ENCODE measurements around the gene USP2. TPM values are rescaled to one million over a fixed set of nuclear protein-coding genes. Genes with fewer than 3 reads are reported as not detected.
"Not testable (repeated sequence)": the region's sequence is repeated elsewhere in the genome, so short reads cannot be mapped to it uniquely, and the experiment has no call there.

USP2 gene
- total RNA-seq, 2 donors from 2014 or later = 0.66 to 1.3 TPM

DNA sequence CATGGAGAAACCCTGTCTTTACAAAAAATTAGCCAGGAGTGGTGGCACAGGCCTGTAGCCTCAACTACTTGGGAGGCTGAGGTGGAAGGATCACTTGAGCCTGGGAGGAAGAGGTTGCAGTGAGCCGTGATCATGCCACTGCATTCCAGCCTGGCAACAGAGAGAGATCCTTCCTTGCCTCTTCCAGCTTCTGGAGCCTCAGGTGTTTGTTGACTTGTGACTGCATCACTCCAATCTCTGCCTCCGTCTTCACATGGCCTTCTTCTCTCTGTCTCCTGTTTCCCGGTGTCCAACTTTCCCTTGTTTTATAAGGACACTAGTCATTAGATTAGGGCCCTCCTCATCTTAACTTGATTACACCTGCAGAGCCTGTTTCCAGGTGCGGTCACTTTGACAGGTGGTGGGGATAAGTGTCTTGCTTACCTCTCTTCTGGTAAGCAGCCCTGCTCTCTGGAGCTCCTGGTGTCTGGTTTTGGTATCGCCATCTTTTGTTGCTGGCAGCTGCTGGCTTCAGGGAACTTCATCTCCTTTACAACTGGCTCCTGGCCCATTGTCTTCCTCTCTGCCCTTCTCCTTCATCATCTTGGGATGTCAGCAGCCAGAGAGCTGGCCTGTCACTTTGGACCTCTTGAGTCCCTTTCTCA lies 8.2 kb upstream of the USP2 start:
- DNase-seq (ENCODE audit: low spot score in 2 of 2) (no peak), ATAC-seq (no peak)
- no peaks in the 10 kb centered on the region for H3K9me3 Mint-ChIP-seq
- H3K36me3 Mint-ChIP-seq = no peaks in the 10 kb centered on the region
- peak overlapping the region in 1 of 2 donors; percentile 18 for H3K27ac Mint-ChIP-seq

DNA sequence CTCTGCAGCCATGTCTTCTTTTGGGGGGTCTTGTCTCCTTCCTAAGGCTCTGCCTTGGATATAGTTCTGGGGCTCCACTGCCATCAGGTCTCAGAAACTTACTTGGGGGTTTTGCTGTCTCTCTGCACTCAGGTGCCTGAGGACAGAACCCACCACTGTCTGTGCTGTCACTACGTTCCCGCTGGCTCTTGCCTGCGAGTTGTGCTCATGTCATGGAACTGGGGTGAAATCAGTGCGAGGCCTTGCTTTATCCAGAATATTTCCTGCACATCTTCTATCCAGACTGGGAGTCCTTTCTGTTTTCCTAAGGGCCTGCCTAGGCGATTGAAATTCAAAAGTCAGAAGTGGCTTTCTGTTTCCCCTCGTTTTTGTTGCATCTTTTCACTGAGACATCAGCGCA lies 6.6 kb upstream of the USP2 start:
- no peaks in the 10 kb centered on the region for H3K36me3 Mint-ChIP-seq
- no peaks in the 10 kb centered on the region for H3K9me3 Mint-ChIP-seq
- no peak for ATAC-seq
- H3K27ac Mint-ChIP-seq = no peak overlapping the region
- no peak for DNase-seq (ENCODE audit: low spot score in 2 of 2)

DNA sequence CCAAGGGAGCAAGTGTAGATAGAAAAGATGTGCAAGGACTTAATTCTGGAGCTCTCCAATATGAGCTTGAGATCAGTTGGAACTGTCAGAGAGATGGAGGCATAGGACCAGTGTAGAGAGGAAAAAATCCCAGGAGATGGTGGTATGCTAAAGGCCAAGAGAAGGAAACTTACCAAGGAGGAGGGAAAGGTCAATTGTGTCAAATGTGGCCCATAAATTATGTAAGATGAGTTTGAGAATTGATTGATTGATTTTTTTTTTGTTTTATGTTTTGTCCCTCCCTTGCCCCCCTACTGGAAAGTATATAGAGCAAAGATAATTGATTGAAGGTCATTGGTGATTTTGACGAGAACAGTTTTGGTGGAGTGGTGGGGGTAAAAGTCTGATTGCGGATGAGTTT lies 2.8 kb upstream of the USP2 start:
- ATAC-seq = no peak

GRCh38 chr11:119382513-119382912 lies 1.0 kb upstream of the USP2 start:
- not testable (repeated sequence) for ATAC-seq; H3K36me3 Mint-ChIP-seq; H3K27ac Mint-ChIP-seq; H3K9me3 Mint-ChIP-seq; DNase-seq (ENCODE audit: low spot score in 2 of 2)

More for the DNA sequence above, 2.8 kb upstream of the USP2 start:
- Mint-ChIP-seq H3K9me3 (no peaks in the 10 kb centered on the region), H3K36me3 (no peaks in the 10 kb centered on the region), H3K27ac (no peak overlapping the region)
- DNase-seq (ENCODE audit: low spot score in 2 of 2) = no peak

DNA sequence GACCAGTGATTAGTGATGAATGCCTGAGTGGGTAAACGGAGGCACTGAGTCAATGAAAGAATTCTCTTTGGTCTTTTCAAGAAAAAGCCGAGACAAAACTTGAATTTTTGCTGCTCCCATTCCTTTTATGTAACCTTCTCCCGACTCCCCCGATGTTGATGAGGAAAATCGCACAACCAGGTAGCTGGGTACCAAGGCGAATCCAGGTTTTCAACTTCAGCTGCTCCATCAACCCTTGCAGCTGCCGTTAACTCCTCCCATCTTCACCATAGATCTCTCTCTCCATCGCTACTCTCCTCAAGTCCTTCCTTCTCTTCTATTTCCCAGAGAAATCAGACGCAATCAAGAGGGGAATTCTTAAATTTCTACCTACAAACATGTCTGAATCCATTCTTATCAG lies 611 bp upstream of the USP2 start:
- Mint-ChIP-seq H3K27ac (no peak overlapping the region), H3K36me3 (no peaks in the 10 kb centered on the region), H3K9me3 (no peaks in the 10 kb centered on the region)
- ATAC-seq (no peak), DNase-seq (ENCODE audit: low spot score in 2 of 2) (no peak)

GRCh38 chr11:119380827-119381180 lies 686 bp downstream of the USP2 start:
- H3K27ac Mint-ChIP-seq = no peak overlapping the region
- ATAC-seq = no peak
- no peak for DNase-seq (ENCODE audit: low spot score in 2 of 2)

DNA sequence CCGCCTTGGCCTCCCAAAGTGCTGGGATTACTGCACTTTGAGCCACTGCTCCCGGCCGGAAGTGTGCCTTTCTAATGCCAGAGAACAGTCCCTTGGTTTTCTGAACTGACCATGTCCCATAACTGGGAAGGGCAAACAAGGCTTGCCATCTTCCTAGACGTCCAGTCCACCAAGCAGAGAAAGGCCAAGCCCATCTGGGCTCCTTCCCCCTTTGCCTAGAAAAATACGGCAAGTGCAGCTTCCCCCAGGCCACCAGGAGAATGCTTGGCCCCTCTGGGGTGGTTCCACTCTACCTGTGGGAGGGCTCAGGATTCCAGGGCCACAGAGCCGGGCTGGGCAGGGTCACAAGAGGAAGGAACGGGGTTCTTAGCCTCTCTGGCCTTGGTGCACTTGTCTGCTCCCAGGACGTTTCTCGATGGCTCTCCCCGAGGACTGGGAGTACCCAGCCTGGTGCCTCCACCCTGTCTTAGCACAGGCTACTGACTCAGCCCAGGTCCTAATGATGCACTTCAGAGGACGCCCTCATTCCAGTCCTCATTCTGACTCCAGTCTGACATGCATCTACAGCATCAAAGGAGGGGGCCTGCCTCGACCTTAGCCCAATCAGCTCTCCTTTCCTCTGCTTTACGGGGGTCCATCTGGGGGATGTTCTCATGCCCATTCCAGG lies 1.2 kb downstream of the USP2 start:
- no peaks in the 10 kb centered on the region for H3K9me3 Mint-ChIP-seq
- H3K27ac Mint-ChIP-seq = no peak overlapping the region
- no peaks in the 10 kb centered on the region for H3K36me3 Mint-ChIP-seq
- ATAC-seq (no peak), DNase-seq (ENCODE audit: low spot score in 2 of 2) (peak in 1 of 2 donors; percentile 51)

More at GRCh38 chr11:119380827-119381180, 686 bp downstream of the USP2 start:
- H3K9me3 Mint-ChIP-seq = no peaks in the 10 kb centered on the region
- H3K36me3 Mint-ChIP-seq = no peaks in the 10 kb centered on the region

DNA sequence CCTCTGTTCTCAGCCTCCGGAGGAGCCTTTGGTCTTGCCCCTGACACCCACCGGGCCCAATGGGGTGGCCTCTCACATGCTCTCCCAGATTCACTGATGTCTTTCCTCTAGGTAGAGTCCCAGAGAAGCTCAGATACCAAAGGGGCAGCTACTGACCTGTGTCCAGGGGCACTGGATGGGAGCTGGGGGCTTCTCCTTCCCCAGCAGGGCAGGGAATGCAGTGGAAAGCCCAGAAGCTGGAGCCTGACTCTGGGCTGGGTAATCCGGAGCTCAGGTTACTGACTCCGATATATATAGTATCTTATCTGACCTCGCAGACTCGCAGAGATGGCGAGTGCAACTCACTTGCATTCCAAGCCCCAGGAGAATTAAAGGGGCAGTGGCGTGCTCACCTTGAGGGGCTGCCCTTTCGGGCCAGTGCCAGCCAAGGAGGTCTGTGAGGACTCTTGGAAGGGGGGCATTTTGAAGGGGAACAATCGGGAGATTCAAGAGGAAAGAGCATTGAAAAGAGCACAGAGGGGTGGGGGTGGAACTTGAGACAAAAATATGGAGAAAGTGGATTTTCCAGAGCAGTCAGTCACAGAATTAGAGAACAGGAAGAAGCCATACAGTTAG lies 2.5 kb downstream of the USP2 start:
- DNase-seq (ENCODE audit: low spot score in 2 of 2) (no peak), ATAC-seq (no peak)
- Mint-ChIP-seq H3K9me3 (no peaks in the 10 kb centered on the region), H3K27ac (peak overlapping the region in 1 of 2 donors; percentile 91), H3K36me3 (no peaks in the 10 kb centered on the region)

DNA sequence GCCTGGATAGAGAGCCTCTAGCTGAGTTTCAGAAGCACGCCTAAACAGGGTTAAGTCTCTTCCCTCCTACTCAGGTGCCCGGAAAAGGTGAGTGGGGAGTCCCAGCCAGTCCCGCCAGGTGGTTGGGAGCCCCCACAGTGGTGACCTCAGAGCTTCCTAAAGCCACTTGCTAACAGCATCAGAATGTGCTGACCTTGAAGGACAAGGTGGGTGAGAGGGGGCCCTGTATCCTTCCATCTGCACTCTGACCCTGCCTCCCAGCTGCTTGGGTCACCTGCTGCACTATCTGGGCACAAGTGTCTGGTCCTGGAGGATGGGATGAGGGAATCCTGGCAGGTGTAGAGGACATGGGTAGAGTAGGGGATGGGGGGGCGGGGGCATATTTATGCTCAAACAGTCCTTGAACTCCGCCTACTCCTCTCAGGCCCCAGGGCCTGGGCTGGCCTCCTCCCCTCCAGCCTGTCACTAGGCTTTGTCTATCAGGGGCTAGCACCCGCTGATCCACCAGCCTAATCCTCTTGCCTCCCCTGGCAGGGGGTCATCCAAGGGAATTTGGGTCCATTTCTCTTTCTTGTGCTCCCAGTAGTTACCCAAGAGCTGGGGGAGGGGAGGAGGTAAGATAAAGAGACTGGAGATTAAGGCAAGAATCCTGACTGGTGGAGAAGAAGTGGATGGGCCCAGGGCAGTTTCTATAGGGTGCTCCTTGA lies 3.4 kb downstream of the USP2 start:
- H3K9me3 Mint-ChIP-seq = no peaks in the 10 kb centered on the region
- peak overlapping the region in 1 of 2 donors; percentile 19 for H3K27ac Mint-ChIP-seq
- DNase-seq (ENCODE audit: low spot score in 2 of 2) = no peak

GRCh38 chr11:119377112-119377901 lies 4.2 kb downstream of the USP2 start:
- ATAC-seq (no peak), DNase-seq (ENCODE audit: low spot score in 2 of 2) (peak in 1 of 2 donors; percentile 51)
- H3K9me3 Mint-ChIP-seq = no peaks in the 10 kb centered on the region
- no peaks in the 10 kb centered on the region for H3K36me3 Mint-ChIP-seq
- H3K27ac Mint-ChIP-seq = peak overlapping the region in 1 of 2 donors; percentile 19

More for the DNA sequence above, 3.4 kb downstream of the USP2 start:
- H3K36me3 Mint-ChIP-seq = no peaks in the 10 kb centered on the region
- no peak for ATAC-seq

DNA sequence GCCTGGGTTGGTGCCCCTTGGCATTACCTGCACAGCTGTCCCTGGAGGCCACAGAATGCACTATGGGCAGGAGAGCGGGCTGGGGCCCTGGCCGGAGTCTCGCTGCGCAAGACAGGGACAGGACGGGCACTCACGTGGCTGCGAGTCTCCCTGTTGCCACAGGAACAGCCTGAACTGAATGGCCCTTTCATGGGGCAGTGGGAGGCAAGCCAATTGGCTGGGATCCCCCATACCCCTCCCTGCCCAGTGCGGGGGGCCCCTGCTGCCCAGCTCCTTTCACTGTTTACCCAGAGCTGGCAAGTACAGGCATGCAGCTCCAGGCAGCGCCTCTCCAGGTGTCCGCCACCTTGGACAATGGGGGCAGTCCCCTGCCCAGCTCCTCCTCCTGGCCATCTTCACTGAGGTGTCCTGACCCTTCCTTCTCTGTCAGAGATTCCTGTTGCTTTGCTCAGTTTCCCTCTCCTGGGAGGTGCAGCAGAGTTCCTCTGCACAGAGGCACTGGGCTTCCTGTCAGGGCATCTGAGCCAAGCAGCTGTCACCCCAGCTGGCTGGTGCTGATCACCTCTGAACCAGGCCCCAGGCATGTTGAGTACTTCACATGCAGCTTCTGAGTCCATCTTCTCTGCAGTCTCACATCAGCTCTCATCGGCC lies 5.2 kb downstream of the USP2 start:
- DNase-seq (ENCODE audit: low spot score in 2 of 2) (no peak), ATAC-seq (no peak)
- Mint-ChIP-seq H3K36me3 (no peaks in the 10 kb centered on the region), H3K9me3 (no peaks in the 10 kb centered on the region), H3K27ac (no peak overlapping the region)

DNA sequence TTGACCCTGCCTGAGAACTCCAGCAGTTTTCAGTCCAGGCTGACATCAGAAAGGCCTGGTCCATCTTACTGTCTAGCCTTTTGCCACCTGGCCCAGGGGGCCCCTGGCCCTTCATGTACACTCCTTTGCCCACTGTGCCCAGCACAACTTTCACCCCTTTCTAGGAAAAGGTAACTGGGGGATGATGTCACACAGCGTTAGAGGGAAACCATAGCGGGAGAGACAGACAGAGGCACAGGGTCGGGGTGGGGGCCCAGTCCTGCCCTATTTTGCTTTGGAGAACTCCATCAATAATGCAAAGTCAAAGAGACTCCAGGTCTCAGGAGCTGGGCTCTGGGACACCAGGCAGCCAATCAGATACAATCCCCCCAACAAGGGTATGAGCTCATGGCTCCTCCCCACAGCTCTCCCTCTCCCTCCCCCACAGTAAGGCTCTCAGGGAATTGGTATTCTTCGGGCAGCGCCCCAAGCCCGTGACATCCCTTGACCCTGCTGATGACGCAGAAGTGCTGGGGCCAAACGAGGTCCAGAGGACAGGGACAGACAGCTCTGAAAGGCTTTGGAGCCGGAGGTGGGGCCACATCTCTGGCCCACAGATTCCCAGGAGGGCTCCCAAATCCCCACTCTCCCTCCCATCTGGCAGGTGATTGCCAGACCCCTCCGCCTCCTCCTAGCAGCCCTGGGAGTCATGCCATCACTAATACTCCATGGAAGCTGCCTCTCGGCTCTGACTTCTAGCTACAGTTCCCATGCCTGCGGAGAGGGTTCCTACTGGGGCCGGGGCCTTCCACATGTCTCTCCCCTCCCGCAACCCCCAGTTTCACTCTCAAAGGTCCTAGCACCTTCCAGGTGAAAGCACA lies 5.9 kb downstream of the USP2 start:
- DNase-seq (ENCODE audit: low spot score in 2 of 2) = peak in 1 of 2 donors; percentile 45
- H3K36me3 Mint-ChIP-seq = no peaks in the 10 kb centered on the region
- ATAC-seq = no peak

GRCh38 chr11:119374632-119375336 lies 6.7 kb downstream of the USP2 start:
- Mint-ChIP-seq H3K36me3 (no peaks in the 10 kb centered on the region), H3K9me3 (no peaks in the 10 kb centered on the region), H3K27ac (no peak overlapping the region)
- DNase-seq (ENCODE audit: low spot score in 2 of 2) = no peak
- no peak for ATAC-seq

More for the DNA sequence above, 5.9 kb downstream of the USP2 start:
- Mint-ChIP-seq H3K9me3 (no peaks in the 10 kb centered on the region), H3K27ac (no peak overlapping the region)

DNA sequence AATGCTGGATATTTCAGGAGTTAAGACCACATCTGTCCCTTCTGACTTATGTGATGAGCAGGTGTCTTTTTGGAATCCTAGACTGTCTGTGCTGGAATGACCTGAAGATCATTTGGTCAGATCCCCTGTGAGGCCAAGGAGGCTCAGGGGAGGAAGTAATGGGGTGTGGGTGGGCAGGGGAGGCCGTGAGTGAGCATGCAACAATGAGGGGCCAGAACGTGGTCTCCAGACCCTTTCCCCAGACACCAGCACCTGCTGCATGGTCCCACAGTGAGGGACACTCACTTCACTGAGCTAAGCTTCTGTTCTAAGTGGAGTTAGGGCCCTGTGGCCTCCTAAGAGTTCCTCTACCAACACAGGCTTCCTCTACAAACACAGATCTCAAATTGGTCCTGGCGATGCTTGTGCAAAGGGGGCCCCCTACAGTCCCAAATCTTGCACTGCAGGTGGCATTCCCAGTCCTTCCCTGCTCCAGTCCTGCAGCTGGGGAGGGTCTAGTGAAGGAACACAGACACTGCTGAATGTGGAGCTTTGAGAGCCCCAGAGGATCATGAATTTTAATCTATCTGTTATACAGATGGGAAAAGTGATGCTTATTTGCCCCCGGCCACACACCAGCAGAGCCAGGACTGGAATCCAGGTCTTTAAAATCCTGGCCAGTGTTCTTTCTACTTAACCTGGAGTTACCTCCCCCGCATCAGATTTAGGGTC lies 7.4 kb downstream of the USP2 start:
- DNase-seq (ENCODE audit: low spot score in 2 of 2) (peak; percentile 51 to 57), ATAC-seq (peak; percentile 54 to 59)
- Mint-ChIP-seq H3K27ac (no peak overlapping the region), H3K36me3 (no peaks in the 10 kb centered on the region), H3K9me3 (no peaks in the 10 kb centered on the region)
